H4 (cell line): ENCODE measurements around the gene FBXO46. TPM values are rescaled to one million over a fixed set of nuclear protein-coding genes. Genes with fewer than 3 reads are reported as not detected.
"Not testable (repeated sequence)": the region's sequence is repeated elsewhere in the genome, so short reads cannot be mapped to it uniquely, and the experiment has no call there.

Source experiments
- DNase-seq: peaks from one replicate; pipeline ENCODE4 v3.0.0-alpha.2; 2015; ENCODE audit warnings: low spot score
- total RNA-seq: library from RNA; depleted of rRNA; stranded (reverse); fragments of >200 nt; shearing (Covaris generic); gene quantifications from 2 replicates; pipeline ENCODE4 v1.2.3, GENCODE V29; 2014

FBXO46 gene
- total RNA-seq, 1 experiment from 2014 or later, result 2.3 TPM

GRCh38 chr19:45766869-45767346, 36.2 kb upstream of the FBXO46 start:
- no peak for DNase-seq

- DNase-seq, result no peak
Observed at GRCh38 chr19:45766296-45766868, 35.7 kb upstream of the FBXO46 start.

- DNase-seq, result no peak
Observed at GRCh38 chr19:45765702-45766295, 35.1 kb upstream of the FBXO46 start.

GRCh38 chr19:45764945-45765701, 34.4 kb upstream of the FBXO46 start:
- no peak for DNase-seq

GRCh38 chr19:45764475-45764874, 33.8 kb upstream of the FBXO46 start:
- no peak for DNase-seq

- no peak for DNase-seq
Observed at GRCh38 chr19:45763691-45764294, 33.1 kb upstream of the FBXO46 start.

- DNase-seq, result no peak
Observed at GRCh38 chr19:45762870-45763631, 32.4 kb upstream of the FBXO46 start.

GRCh38 chr19:45761714-45762113, 31.0 kb upstream of the FBXO46 start:
- DNase-seq, result no peak

GRCh38 chr19:45758921-45759320, 28.2 kb upstream of the FBXO46 start:
- no peak for DNase-seq

GRCh38 chr19:45757695-45758094, 27.0 kb upstream of the FBXO46 start:
- DNase-seq, result no peak

- no peak for DNase-seq
Observed at GRCh38 chr19:45754323-45754722, 23.6 kb upstream of the FBXO46 start.

- no peak for DNase-seq
Observed at GRCh38 chr19:45753548-45753947, 22.9 kb upstream of the FBXO46 start.

- DNase-seq, result no peak
Observed at GRCh38 chr19:45752639-45753038, 21.9 kb upstream of the FBXO46 start.

- DNase-seq, result not testable (repeated sequence)
Observed at GRCh38 chr19:45751483-45751882, 20.8 kb upstream of the FBXO46 start.

GRCh38 chr19:45747513-45747912, 16.8 kb upstream of the FBXO46 start:
- no peak for DNase-seq

- no peak for DNase-seq
Observed at GRCh38 chr19:45746866-45747265, 16.2 kb upstream of the FBXO46 start.

GRCh38 chr19:45745606-45746005, 14.9 kb upstream of the FBXO46 start:
- DNase-seq, result no peak

GRCh38 chr19:45742969-45743368, 12.3 kb upstream of the FBXO46 start:
- no peak for DNase-seq

- no peak for DNase-seq
Observed at GRCh38 chr19:45739498-45740439, 9.1 kb upstream of the FBXO46 start.

GRCh38 chr19:45733160-45733810, 2.6 kb upstream of the FBXO46 start, which contains the start of gene MEIOSIN:
Gene MEIOSIN, plus strand, starts transcription at chr19:45733439. Its CDS starts 1,938 bp downstream, at chr19:45735377.
- no peak for DNase-seq
